ENCODE data around the gene BORCS8.

BORCS8 gene

DNA sequence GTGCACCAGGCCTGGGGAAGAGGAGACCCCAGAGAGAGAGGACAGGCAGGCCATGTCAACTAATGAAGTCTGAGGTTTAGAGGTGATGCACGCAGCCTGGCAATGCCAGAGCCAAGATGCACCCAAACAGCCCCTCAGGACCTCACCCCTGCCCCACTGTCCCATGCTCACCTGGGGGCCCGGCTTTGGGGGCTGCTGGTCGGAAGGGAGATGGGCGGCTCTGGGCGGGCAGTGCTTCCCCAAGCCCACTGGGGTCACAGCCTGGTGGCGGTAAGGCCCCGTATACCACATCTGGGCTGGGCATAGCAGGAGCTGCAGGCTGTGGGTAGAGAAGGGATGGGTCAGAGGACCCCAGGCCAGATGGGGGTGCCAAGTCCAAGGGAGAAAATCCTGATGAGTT, 45.1 kb downstream of the BORCS8 start:
- ChIA-PET CTCF (interaction anchor here (0.6 to 14.3 kb wide), 9 partner anchors 11 to 218 kb away, joined by 3 to 302 read pairs (median 6); partner anchors contain the start of genes BORCS8, MEF2B, NR2C2AP and RFXANK), POLR2A (no interaction called here)
- TF ChIP-seq CTCF (IDR thresholded peaks at IDR 0.05; ENCODE audit: control extremely low read depth, extremely low read depth, low read depth, missing control alignments), result no peak
- DNase-seq (ENCODE audit: extremely low spot score), result no peak

DNA sequence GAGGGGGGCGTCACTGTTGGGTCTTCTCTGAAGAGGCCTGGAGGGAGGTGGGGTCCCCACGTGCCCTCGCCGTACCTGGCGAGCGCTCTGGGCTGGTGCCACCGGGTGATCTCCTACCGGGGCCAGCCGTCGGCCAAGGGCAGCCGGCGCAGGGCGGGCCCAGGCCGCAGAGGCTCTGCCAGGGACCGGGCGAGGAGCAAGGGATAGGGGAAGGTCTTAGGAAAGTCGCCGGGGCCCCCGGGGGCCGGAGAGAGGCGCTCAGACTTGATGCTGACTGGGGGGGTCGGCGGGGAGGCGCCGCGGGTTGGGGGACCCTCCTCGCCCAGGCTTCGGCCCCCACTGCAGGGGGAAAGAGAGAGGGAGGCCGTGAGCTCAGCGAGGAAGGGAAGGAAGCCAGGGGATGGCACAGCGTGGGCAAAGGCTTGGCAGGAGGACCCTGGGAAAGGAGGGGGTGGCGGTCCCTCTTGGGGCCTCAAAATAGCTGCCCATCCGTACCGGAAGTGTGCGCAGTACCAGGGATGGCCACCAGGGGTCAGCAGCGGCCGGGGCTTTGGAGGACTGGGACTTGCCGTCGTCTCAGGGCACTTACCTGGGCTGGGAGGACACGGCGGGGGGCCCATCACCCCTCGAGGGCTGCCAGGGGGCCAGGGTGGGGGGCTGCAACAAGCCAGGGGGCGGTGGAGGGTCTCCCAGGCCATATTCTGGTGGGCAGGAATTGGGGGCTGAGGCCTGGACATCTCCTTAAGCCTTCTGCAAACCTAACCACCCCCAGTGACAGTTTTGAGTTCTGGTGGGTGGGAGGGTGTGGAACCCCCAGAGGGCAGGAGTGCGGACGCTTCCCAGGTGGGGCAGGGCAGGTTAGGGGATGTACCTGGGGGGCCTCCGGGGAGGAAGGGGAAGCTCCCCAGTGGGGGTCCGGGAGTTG, 46.0 kb downstream of the BORCS8 start:
- peak; percentile 88 for DNase-seq (ENCODE audit: extremely low spot score)
- peak; percentile 98 for TF ChIP-seq CTCF (IDR thresholded peaks at IDR 0.05; ENCODE audit: control extremely low read depth, extremely low read depth, low read depth, missing control alignments)
- CTCF ChIA-PET, result interaction anchor here (0.6 to 14.3 kb wide), 16 partner anchors 9 to 219 kb away, joined by 3 to 302 read pairs (median 4); partner anchors contain the start of genes BORCS8, MEF2B, NR2C2AP and RFXANK
- POLR2A ChIA-PET, result no interaction called here

DNA sequence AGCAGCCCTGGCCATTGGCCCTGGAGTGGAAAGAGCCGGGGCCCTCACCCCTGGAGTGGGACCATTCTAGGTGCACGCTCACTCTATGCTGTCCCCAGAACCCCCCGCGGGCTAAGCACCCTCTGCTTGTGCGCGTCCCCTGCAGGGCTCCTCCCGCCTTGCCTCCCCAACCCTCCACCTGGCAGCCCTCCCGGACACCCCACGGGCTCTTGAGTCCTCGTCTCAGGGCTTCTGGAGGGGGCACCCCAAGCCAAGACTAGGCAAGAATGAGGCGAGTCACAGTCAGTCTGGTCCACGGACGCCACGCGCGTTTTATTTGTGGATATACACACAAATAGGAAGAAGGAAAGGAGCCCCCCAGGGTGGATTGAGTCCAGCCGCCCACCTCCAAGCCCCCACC, 46.7 kb downstream of the BORCS8 start:
- ChIA-PET CTCF (interaction anchor here (0.6 to 14.3 kb wide), 14 partner anchors 8 to 218 kb away, joined by 3 to 302 read pairs (median 4); partner anchors contain the start of genes BORCS8, MEF2B and RFXANK), POLR2A (no interaction called here)
- no peak for TF ChIP-seq CTCF (IDR thresholded peaks at IDR 0.05; ENCODE audit: control extremely low read depth, extremely low read depth, low read depth, missing control alignments)
- DNase-seq (ENCODE audit: extremely low spot score), result no peak

- POLR2A ChIA-PET, result no interaction called here
- no peak for TF ChIP-seq CTCF (IDR thresholded peaks at IDR 0.05; ENCODE audit: control extremely low read depth, extremely low read depth, low read depth, missing control alignments)
- CTCF ChIA-PET, result interaction anchor here (2.4 to 14.3 kb wide), 2 partner anchors 15 to 30 kb away, joined by 11 to 302 read pairs; partner anchors contain the start of gene MEF2B
- no peak for DNase-seq (ENCODE audit: extremely low spot score)
These were observed 49.6 kb downstream of the BORCS8 start for GRCh38 chr19:19142347-19142746.

GRCh38 chr19:19140476-19140875, 51.5 kb downstream of the BORCS8 start:
- DNase-seq (ENCODE audit: extremely low spot score), result no peak
- CTCF ChIA-PET, result interaction anchor here (1.0 to 14.3 kb wide), 9 partner anchors 11 to 101 kb away, joined by 3 to 302 read pairs (median 4); partner anchors contain the start of genes MEF2B and SLC25A42

More at GRCh38 chr19:19140476-19140875, 51.5 kb downstream of the BORCS8 start:
- POLR2A ChIA-PET, result no interaction called here
- TF ChIP-seq CTCF (IDR thresholded peaks at IDR 0.05; ENCODE audit: control extremely low read depth, extremely low read depth, low read depth, missing control alignments), result no peak
